B cell (primary cell): ENCODE measurements around the gene GFPT2. TPM values are rescaled to one million over a fixed set of nuclear protein-coding genes. Genes with fewer than 3 reads are reported as not detected.

Experiments used
- ATAC-seq: fragments of 200-7000 bp; cut with Tn5 transposase; one replicate; pipeline ENCODE4 v1.10.0; 2021; ENCODE audit warnings: low read depth, mild to moderate bottlenecking, moderate number of reproducible peaks, moderate library complexity
- CTCF ChIA-PET: fragments of 350-600 bp; sonication (Branson Sonifier 250); formaldehyde crosslinking; loops from one replicate; lab custom pipeline; 2021; ENCODE audit warnings: antibody characterized with exemption, inconsistent platforms; lab: Charles Lee
- POLR2A ChIA-PET: fragments of 350-600 bp; sonication (Branson Sonifier 250); formaldehyde crosslinking; loops from one replicate; lab custom pipeline; 2021; ENCODE audit warnings: antibody characterized with exemption; lab: Charles Lee
- DNase-seq: peaks from one replicate; pipeline ENCODE4 v3.0.0; 2013
- H2AFZ ChIP-seq: 2 replicates; pipeline ENCODE4 v1.6.1; 2012; ENCODE audit warnings: mild to moderate bottlenecking, low read depth, low read length; ENCODE audit not compliant: insufficient read depth, poor library complexity, severe bottlenecking
- H3K27ac ChIP-seq, 2 donors: 1 replicate in 1 of 2; 2 replicates in 1 of 2; pipeline ENCODE4 v1.5.1; 2012 to 2013; ENCODE audit warnings: low read length in 2 of 2, mild to moderate bottlenecking in 2 of 2, moderate library complexity in 1 of 2
- H3K27me3 ChIP-seq, 4 experiments: fragments of 200-600 bp in 1 of 4; sonication (generic) in 1 of 4; replicated peaks in 1 of 4; 1 replicate in 2 of 4; 2 replicates in 2 of 4; pipeline versions ENCODE4 v1.6.1 to v1.7.0; 2013 to 2016; ENCODE audit warnings: low read length in 3 of 4, mild to moderate bottlenecking in 2 of 4, mixed read lengths in 1 of 4, moderate library complexity in 1 of 4; ENCODE audit not compliant: insufficient read depth in 4 of 4, control insufficient read depth in 3 of 4; ENCODE audit errors: control extremely low read depth in 1 of 4
- H3K36me3 ChIP-seq, 2 experiments: replicated peaks in 1 of 2; 1 replicate in 1 of 2; 2 replicates in 1 of 2; pipeline versions ENCODE4 v1.6.1 to v1.7.1; 2013; ENCODE audit warnings: low read length in 1 of 2; ENCODE audit not compliant: insufficient read depth in 2 of 2, control insufficient read depth in 1 of 2; ENCODE audit errors: control extremely low read depth in 1 of 2, extremely low read depth in 1 of 2
- H3K4me1 ChIP-seq, 2 donors: fragments of 200-600 bp in 1 of 2; sonication (generic) in 1 of 2; 1 replicate in 1 of 2; 2 replicates in 1 of 2; pipeline versions ENCODE4 v1.5.1 to v1.6.1; 2013 to 2017; ENCODE audit warnings: low read length in 2 of 2; ENCODE audit not compliant: control insufficient read depth in 2 of 2, insufficient read depth in 2 of 2
- H3K4me2 ChIP-seq: replicated peaks from 2 replicates; pipeline ENCODE3; 2012; ENCODE audit warnings: mild to moderate bottlenecking, low read depth, low read length; ENCODE audit not compliant: poor library complexity, severe bottlenecking
- H3K4me3 ChIP-seq, 5 experiments: fragments of 200-600 bp in 1 of 5; sonication (generic) in 1 of 5; 1 replicate in 3 of 5; 2 replicates in 2 of 5; pipeline versions ENCODE4 v1.5.1 to v1.7.0; 2011 to 2016; ENCODE audit warnings: low read length in 4 of 5, mild to moderate bottlenecking in 4 of 5, low read depth in 2 of 5, control low read depth in 1 of 5, moderate library complexity in 1 of 5; ENCODE audit not compliant: insufficient read depth in 1 of 5; ENCODE audit errors: control extremely low read depth in 1 of 5, extremely low read depth in 1 of 5
- H3K79me2 ChIP-seq: fragments of 200-600 bp; sonication (generic); one replicate; pipeline ENCODE4 v1.6.0; 2016; ENCODE audit warnings: low read length; ENCODE audit not compliant: control insufficient read depth, insufficient read depth
- H3K9ac ChIP-seq: fragments of 200-600 bp; sonication (generic); 2 replicates; pipeline ENCODE4 v1.6.1; 2017; ENCODE audit warnings: mild to moderate bottlenecking, low read length, moderate library complexity
- H3K9me3 ChIP-seq, 3 donors: one replicate each; pipeline versions ENCODE4 v1.6.1 to v1.7.1; 2013; ENCODE audit warnings: low read length in 2 of 3; ENCODE audit not compliant: control insufficient read depth in 2 of 3, insufficient read depth in 1 of 3; ENCODE audit errors: control extremely low read depth in 1 of 3
- H4K20me1 ChIP-seq: 2 replicates; pipeline ENCODE4 v1.6.0; 2012; ENCODE audit warnings: mild to moderate bottlenecking, low read length; ENCODE audit not compliant: insufficient read depth, control insufficient read depth, poor library complexity, severe bottlenecking
- H3K27ac Mint-ChIP-seq: one replicate; pipeline ENCODE4 v1.8.0; 2021; ENCODE audit warnings: mixed read lengths
- H3K27me3 Mint-ChIP-seq: one replicate; pipeline ENCODE4 v1.8.0; 2021; ENCODE audit warnings: mixed read lengths
- H3K4me1 Mint-ChIP-seq: one replicate; pipeline ENCODE4 v1.8.0; 2021; ENCODE audit warnings: mixed read lengths
- H3K4me3 Mint-ChIP-seq: one replicate; pipeline ENCODE4 v1.8.0; 2021; ENCODE audit warnings: mixed read lengths
- H3K9me3 Mint-ChIP-seq: one replicate; pipeline ENCODE4 v1.8.0; 2022; ENCODE audit warnings: mixed read lengths; ENCODE audit not compliant: insufficient read depth
- CTCF ChIP-seq: fragments of 200-600 bp; IDR thresholded peaks from one replicate; pipeline ENCODE4 v1.8.0; 2022; ENCODE audit warnings: antibody characterized with exemption, mild to moderate bottlenecking
- EZH2 ChIP-seq: IDR thresholded peaks from 2 replicates; pipeline ENCODE4 v1.6.1; 2012; ENCODE audit warnings: borderline replicate concordance, low read depth, mild to moderate bottlenecking, moderate library complexity, low read length; ENCODE audit not compliant: insufficient read depth, poor library complexity, severe bottlenecking
- WGBS: methylation state at CpG from one replicate; pipeline ENCODE4 v1.1.5; 2013; ENCODE audit warnings: missing lambda C conversion rate; ENCODE audit not compliant: insufficient coverage; 5-methylcytosine and 5-hydroxymethylcytosine counted together
- intact Hi-C: fragments of 100-400 bp; cut with micrococcal nuclease; formaldehyde crosslinking; loops from one replicate; pipeline ENCODE4 v1.10.0; 2022
- polyA plus RNA-seq: library from polyadenylated mRNA; depleted of rRNA; stranded (reverse); fragments of >200 nt; gene quantifications from 2 replicates; pipeline ENCODE4 v1.2.3, GENCODE V29; 2012
- total RNA-seq, 2 donors: library from RNA; stranded (reverse); fragments of 120-200 nt in 1 of 2; gene quantifications; 1 replicate in 1 of 2; 2 replicates in 1 of 2; pipeline versions ENCODE4 v1.2.3 to v1.2.4, GENCODE V29; 2013 to 2022

The GFPT2 gene
- total and polyA plus RNA-seq, 2 donors (not counting 1 experiment from before 2014, with no cell fraction given) = 0.03 to 2.8 TPM

GRCh38 chr5:180305481-180305880 lies 47.7 kb downstream of the GFPT2 start:
- no peak overlapping the region for H3K9ac ChIP-seq
- no peak overlapping the region for H2AFZ ChIP-seq
- H3K9me3 ChIP-seq = no peaks in the 10 kb centered on the region
- H3K4me1 ChIP-seq = no peaks in the 10 kb centered on the region
- peaks cover 12% of the 10 kb centered on the region for H3K27me3 Mint-ChIP-seq
- ChIA-PET POLR2A (no interaction called here), CTCF (interaction anchor here (1.1 to 2.1 kb wide), 2 partner anchors 9 to 10 kb away, joined by 3 to 6 read pairs; no protein-coding TSS in a partner anchor)
- H3K4me3 Mint-ChIP-seq = no peak overlapping the region
- no peaks in the 10 kb centered on the region for H4K20me1 ChIP-seq
- no peaks in the 10 kb centered on the region for H3K36me3 ChIP-seq
- intact Hi-C loops = no loop called here
- no peaks in the 10 kb centered on the region for H3K9me3 Mint-ChIP-seq
- no peak for DNase-seq
- no peak overlapping the region for H3K4me2 ChIP-seq
- 84% methylated on average over 12 of the region's 12 CpGs for WGBS
- H3K79me2 ChIP-seq = no peaks in the 10 kb centered on the region
- no peaks in the 10 kb centered on the region for H3K4me1 Mint-ChIP-seq
- no peak overlapping the region for H3K27ac Mint-ChIP-seq
- H3K27me3 ChIP-seq = no peaks in the 10 kb centered on the region
- H3K27ac ChIP-seq = no peak overlapping the region
- no peak overlapping the region for H3K4me3 ChIP-seq
- TF ChIP-seq CTCF = no peak
- ATAC-seq = no peak

GRCh38 chr5:180304431-180305375 lies 48.4 kb downstream of the GFPT2 start:
- Histone ChIP-seq H3K9ac (no peak overlapping the region), H3K79me2 (no peaks in the 10 kb centered on the region), H4K20me1 (no peaks in the 10 kb centered on the region), H3K4me2 (no peak overlapping the region), H3K9me3 (no peaks in the 10 kb centered on the region), H3K4me3 (no peak overlapping the region), H2AFZ (no peak overlapping the region), H3K27me3 (no peaks in the 10 kb centered on the region), H3K36me3 (no peaks in the 10 kb centered on the region), H3K4me1 (no peaks in the 10 kb centered on the region), H3K27ac (no peak overlapping the region)
- no peaks in the 10 kb centered on the region for H3K9me3 Mint-ChIP-seq
- DNase-seq = no peak
- ChIA-PET POLR2A (no interaction called here), CTCF (interaction anchor here (1.0 to 2.1 kb wide), 4 partner anchors 9 to 24 kb away, joined by 3 to 10 read pairs (median 4); no protein-coding TSS in a partner anchor)
- intact Hi-C loops = no loop called here
- no peak for ATAC-seq
- no peaks in the 10 kb centered on the region for H3K4me1 Mint-ChIP-seq
- no peak overlapping the region for H3K4me3 Mint-ChIP-seq
- no peak overlapping the region for H3K27ac Mint-ChIP-seq
- H3K27me3 Mint-ChIP-seq = peaks cover 12% of the 10 kb centered on the region
- 92% methylated on average over 14 of the region's 18 CpGs for WGBS
- TF ChIP-seq EZH2 (no peak), CTCF (no peak)
